Daoy (cell line): Measurements from ENCODE around the gene MED15. TPM values are rescaled to one million over a fixed set of nuclear protein-coding genes. Genes with fewer than 3 reads are reported as not detected.
A peak's percentile ranks its signal among the peaks of the same experiment; 100 is the strongest.

Experiments used
- DNase-seq: peaks from one replicate; pipeline ENCODE4 v3.0.0-alpha.2; 2015; ENCODE audit warnings: low read depth
- total RNA-seq: library from RNA; depleted of rRNA; stranded (reverse); fragments of >200 nt; shearing (Covaris generic); gene quantifications from 2 replicates; pipeline ENCODE4 v1.2.3, GENCODE V29; 2014

Gene MED15
- total RNA-seq, 1 experiment from 2014 or later: 23.4 TPM

DNA sequence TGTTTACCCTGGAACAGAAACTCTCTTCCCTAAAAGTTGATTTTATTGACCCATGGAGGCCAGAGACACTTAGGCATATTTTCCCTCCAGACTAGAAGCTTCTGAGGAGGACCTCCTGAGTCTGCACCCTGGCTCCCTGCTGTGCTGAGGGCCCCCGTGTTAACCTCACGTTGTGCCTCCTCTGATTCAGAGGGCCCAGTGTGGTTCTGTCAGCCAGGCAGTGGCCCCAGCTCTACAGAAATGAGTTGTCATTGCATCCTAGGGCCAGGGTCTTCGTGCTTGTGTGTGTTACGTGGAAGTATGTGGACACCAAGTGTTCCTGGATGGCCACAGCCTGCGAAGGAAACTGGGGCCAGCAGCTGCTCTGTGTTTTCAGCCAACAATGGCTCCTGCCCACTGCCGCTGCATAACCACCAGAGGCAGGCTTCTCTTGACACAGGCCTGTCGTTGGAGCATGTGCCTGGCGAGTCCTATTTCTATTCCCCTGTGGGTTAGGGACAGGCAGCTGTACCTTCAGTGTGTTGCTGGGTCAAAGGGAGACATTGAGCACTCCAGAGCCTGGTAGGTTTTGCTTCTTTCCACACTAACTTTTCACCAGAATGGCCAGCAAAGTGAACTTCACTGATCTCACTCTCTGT lies 44.5 kb downstream of the MED15 start:
- DNase-seq: no peak

DNA sequence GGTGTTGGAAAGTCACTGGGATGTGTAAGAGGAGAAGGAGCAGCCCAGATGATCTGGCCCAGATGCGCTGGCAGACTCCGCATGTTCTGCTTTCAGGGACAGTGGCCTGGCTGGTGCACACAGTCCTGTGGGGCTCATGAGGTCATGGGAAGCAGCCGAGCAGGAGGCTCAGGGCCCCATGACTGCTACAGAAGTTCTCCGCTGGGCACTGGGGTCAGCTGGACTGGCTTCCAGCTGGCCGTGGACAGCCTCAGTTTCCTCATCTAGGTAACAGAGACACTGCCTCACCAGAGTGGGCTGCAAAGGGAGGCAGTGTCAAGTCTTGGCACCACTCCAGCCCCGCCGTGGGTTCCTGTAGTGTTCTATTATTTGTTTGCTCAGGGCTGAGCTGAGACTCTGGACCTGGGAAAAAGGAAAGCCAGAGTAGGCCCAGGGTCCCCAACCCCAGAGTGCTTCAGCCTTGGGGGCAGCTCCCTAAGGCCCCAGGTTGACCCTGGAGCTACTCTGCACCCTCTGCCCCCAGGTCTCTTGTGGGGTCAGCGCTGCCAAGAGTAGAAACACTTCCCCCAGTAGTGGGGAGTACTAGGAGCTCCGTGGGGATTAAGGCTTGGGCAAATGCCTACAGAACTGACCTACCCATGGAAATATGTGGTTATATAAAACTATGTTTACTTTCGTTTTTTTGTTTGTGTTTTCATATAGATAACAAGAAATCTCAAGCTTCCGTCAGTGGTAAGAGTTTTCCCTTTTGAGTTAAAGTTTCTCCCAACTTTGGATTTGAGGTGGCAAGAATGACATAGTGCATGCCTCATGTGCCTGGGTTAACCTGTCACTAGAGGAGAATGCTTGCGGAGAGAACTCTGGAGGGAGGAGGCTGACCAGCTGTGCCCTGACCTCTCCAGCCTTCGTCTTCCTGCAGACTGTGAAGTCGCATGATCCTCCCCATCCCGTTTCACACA lies 45.3 kb downstream of the MED15 start:
- no peak for DNase-seq

DNA sequence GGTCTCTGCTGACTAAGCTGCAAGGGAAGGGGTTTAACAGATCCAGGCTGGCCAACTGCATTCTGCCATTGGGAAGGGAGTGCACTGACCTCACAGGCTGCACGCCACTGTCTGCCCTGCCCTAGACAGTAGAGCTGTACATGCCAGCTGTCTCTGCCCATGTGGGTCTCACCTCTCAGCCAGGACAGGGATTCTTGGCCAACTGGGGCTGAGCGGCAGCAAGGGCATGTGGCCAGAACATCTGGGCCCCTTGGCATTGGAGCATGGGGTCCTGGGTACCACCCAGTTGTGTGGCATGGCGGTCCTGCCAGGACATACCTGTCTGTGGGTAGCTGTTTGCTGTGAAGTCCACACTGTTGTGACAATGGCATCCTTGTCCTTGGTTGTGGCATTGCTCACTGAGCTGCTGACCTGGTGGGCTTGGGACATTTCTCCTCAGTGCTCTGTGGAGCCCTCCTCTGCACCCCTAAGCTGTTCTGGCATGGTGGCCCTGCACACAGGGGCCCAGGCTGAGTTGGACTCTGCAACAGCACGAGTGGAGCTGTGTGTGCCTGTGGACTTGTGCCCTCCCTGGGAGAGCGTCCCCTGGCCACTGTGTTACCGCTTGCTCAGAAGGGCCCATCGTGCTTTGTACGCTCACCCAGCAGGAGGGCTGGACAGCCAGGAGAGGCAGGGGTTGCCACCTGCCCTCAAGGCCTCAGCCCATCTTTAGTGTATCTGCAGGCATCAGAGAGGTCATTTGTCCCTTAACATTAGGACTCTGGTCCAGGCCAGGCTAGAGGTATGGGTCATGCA lies 46.7 kb downstream of the MED15 start:
- DNase-seq: no peak

DNA sequence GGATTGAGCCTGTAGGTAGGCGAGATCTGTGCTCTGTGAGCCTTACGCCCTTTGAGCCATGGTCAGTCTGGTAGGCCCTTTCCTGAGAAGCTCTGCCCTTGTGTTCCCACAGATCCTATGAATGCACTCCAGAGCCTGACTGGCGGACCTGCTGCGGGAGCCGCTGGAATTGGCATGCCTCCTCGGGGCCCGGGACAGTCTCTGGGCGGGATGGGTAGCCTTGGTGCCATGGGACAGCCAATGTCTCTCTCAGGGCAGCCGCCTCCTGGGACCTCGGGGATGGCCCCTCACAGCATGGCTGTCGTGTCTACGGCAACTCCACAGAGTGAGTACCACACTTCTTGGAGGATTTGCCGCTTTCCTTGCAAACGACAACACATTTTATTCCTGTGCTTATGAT lies 47.4 kb downstream of the MED15 start:
- no peak for DNase-seq

DNA sequence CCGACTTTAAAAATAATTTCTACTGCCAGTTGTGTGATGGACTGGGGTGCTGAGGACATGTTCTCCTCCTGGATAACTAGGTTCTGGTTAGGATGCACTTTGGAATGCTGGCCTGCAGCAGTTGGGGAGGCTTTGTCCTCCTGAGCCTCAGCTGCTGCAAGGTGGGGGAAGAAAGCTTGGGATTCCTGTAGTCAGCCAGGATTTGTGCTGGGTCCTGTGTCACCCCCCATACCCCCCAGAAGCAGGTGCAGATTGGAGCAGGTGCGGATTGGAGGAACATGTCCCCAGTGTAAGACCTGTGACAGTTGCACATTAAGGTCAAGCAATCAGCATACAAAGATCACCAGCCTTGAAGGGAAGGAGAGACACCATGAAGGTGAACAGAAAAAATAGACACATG lies 51.1 kb downstream of the MED15 start:
- no peak for DNase-seq

DNA sequence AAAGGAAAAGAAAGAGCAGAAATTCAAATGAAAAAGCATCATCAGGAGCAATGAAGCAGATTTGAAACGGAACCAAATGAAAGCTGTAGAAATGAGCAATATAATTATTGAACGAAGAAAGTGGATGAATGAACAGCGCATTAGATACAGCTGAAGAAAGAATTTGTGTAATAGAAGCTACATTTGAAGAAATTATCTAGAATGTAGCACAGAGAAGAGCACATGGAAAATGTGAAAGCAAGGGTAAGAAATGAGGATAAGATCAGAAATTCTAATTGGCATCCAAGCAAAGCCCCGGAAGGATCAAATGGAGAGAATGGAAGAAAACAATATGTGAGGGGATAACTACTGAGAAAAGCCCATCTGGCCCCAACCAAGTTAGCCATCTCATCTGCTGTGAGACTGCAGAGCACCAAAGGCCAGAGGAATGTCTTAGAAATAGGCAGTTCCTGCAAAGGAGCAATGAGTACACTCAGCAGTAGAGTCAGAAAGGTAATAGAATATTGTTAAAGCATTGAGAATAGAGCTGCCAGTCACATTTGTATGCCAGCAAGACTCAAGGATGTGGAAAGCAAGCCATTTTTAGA lies 51.9 kb downstream of the MED15 start:
- DNase-seq: no peak

DNA sequence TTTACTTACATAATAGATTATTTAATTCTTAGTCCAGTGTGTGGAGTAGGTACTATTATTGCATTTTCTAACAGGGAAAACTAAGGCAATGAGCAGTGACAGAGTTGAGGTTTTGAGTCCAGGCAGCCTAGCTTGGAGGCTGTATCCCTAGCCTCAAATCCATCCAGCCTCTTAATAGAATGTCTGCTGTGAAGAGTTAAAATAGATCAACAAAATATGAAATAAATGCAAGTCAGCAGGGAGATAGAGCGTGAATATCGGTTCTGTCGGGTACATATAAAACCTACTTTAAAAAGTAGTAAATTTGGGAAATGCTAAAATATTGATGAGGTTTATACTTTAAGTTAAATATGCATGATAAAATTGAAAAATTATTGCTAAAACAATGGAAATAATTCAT lies 53.3 kb downstream of the MED15 start:
- no peak for DNase-seq

DNA sequence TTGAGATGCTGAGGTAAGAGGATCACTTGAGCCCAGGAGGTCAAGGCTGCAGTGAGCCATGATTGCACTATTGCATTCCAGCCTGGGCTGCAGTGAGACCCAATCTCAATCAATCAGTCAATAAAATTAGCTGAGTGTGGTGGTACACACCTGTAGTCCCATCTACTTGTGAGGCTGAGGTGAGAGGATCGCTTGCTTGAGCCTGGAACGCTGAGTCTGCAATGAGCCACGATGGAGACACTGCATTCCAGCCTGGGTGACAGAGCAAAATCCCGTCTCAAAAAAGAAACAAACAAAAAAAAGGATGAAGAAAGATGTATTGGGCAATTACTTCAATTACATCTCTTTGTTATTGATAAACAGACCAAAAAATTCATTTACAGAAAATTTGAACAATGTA lies 54.5 kb downstream of the MED15 start:
- no peak for DNase-seq

DNA sequence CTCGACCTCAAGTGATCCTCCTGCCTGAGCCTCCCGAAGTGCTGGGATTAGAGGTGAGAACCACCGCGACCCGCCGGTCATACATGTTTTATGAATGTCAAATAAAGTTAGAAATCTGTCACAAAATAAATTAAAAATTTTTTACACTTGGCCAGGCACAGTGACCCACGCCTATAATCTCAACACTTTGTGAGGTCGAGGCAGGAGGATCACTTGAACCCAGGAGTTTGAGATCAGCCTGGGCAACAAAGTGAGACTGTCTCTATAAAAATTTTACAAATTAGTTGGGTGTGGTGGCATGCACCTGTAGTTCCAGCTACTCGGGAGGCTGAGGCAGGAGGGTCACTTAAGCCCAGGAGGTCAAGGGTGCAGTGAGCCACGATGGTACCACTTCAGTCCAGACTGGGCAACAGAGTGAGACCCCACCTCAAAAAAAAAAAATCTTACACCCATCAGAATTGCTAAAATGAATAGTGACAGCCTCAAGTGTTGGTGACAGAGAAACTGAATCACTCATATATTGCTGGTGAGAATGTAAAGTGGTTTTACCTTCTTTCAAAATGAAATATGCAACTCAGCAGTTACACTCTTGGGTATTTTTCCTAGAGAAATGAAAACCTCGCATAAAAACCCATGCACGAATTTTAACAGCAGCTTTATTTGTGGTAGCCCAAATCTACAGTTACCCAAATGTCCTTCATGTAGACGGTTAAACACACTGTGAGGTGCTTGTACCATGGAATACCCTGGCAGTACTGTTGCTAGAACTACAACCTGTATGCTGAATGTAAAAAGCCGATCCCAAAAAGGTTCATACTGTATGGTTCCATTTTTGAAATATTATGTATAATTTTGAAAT lies 55.4 kb downstream of the MED15 start:
- DNase-seq: no peak

DNA sequence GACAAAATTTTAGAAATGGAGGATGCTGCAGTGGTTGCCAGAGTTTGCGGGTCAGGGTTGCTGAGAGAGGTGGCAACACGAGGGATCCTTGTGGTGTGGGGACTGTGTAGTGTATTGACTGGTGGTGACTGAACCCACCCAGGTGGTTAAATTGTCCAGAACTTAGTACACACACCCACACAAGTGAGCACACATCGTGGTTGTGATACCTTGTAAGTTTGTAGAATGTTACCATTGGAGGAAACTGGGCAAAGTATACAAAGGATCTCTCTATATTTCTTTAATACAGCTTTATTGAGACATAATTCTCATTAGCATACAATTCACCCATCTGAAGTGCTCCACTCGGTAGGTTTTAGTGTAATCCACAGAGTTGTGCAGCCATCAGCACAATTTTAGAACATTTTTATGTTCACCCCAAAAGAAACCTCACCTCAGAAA lies 56.1 kb downstream of the MED15 start:
- no peak for DNase-seq

DNA sequence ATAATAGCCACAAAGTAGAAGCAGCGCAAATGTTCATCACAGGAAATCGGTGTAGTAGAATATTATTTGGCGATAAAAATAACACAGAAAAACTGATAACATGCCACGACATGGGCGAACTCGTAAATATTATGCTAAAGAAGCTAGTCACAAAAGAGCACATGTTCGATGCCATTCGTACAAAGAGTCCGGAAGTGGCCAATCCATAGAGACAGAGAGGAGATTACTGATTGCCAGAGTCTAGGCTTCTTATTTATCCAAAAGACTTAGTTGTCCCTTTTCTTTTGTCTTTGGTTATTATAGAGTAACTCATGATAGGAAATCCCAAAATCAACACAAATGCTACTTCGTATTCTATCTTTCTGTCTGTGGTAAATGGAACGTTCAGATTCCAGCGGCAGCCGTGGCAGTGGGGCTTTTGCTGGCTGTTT lies 56.5 kb downstream of the MED15 start:
- no peak for DNase-seq

DNA sequence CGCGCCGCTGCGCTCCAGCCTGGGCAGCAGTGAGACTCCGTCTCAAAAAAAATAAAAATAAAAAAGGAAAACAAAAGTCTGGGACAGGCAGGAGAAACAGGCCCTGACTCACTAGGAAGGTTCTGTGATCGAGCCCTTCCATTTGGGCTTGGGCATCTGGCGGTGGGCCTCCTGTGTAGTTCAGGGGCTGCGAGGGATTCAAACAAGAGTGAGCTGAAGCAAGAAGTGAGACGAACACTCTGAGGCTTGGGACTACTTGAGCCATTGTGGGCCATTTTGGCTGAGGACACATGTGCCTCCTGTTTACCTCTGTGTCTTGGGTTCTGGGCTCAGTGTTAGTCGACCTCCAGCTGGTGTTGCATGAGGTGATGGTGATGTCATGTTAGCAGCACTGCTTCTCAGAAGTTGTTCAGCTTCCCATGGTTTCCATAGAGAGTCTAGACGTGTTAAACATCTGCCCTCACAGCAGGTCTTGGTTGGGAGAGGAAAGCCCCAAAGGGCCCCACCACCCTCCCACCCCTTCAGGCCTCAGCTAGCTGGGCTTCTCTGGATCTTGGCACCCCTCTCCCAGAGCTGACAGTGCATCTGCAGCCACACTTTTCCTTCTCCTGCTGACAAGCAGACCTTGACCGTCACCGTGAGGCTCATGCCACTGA lies 57.8 kb downstream of the MED15 start:
- DNase-seq: no peak

DNA sequence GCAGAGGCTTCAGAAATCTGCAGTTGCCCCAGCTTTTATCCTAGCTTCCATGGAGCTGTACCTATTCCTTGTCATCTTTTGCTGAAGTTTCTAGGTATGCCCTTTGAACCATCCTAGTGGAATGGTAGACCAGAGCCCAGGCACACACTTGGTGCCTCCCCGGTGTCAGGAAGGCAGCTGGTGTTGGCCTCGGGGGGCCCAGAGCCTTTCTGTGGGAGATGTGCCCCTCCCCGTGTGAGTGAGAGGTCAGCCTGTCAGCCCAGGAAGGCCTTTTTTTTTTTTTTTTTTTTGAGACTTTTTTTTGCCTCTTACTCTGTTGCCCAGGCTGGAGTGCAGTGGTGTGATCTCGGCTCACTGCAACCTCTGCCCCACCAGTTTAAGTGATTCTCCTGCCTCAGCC lies 58.4 kb downstream of the MED15 start:
- DNase-seq: no peak

DNA sequence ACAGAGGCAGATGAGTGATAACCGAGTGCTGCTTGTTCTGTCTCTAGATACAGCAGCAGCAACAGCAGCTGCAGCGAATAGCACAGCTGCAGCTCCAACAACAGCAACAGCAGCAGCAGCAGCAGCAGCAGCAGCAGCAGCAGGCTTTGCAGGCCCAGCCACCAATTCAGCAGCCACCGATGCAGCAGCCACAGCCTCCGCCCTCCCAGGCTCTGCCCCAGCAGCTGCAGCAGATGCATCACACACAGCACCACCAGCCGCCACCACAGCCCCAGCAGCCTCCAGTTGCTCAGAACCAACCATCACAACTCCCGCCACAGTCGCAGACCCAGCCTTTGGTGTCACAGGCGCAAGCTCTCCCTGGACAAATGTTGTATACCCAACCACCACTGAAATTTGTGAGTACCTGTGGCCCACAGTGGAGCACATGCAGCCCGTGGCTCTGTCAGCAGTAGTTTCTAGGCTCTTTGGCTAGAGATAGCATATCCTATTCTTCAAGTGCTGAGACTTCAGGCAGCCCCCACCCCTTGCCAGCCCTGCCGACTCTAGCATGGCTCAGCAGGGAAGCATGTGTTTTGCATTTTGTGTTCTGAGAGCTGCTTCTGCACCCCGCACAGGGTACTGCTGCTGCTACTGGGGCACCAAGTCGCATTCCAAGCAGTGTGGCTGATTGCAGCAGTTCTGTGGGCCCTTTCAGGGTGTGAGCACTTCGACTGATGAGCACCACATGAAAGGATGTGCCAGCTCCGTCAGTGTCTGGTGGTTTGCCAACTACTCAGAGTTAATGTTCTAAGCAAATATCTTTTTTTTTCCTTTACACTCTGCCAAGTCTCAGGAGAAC lies 59.2 kb downstream of the MED15 start:
- peak; percentile 54 for DNase-seq

DNA sequence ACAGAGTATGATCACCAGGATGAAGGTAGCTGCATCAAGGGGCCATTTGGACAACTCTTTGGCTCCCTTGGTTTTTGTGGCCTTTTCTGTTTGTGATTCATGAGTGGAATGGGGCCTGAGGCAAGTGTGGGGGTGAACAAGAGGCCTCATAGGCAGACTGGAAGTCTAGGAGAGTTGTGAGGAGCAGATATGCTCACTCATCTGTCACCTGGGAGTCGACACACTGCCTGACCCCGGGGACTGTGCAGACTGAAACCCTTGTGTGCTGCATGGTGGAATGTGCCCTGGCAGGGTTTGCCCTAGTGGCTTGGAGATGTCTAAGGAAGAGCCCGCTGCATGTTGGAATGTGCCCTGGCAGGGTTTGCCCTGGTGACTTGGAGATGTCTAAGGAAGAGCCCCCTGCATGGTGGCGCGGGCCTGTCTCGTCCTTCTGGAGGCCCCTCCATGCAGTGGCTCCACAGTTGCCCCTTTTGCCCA lies 60.0 kb downstream of the MED15 start:
- no peak for DNase-seq

DNA sequence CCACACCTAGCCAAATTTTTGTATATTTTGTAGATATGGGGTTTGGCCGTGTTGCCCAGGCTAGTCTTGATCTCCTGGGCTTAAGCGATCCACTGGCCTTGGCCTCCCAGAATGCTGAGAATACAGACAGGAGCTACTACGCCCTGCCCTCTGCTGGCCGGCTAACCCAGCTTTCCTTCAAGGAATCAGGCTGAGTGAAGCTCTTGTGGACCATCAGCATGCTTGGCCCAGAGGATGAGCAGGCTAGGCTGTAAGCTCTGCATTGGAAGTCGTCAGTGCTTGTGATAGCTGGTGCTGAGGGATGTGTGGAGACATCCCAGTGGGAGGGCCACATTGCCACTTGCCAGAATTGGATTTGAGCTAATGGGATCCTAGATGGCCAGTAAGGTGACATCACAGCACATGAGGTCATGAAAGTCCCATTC lies 60.6 kb downstream of the MED15 start:
- DNase-seq: no peak

DNA sequence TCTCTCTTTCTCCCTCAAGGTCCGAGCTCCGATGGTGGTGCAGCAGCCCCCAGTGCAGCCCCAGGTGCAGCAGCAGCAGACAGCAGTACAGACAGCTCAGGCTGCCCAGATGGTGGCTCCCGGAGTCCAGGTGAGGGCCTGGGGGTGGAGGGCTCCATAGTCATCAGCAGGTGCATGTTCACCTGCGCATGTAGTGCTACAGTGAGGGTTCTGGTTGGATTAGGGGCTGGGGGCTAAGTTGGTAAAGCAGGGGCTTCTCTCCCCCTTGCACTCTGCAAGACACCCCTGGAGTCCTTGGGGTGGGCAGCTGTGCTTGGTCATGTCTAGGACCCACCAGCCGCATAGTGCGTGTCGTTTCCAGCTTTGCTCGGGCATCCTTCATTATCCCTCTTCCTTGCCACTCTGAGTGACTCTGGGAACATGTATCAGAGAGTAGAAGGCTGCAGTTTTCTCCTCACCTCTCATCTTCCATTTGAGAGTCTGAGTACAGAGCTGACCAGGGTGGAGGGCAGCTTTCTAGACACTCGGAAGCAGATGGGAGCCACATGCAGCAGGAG lies 61.2 kb downstream of the MED15 start:
- DNase-seq: no peak

DNA sequence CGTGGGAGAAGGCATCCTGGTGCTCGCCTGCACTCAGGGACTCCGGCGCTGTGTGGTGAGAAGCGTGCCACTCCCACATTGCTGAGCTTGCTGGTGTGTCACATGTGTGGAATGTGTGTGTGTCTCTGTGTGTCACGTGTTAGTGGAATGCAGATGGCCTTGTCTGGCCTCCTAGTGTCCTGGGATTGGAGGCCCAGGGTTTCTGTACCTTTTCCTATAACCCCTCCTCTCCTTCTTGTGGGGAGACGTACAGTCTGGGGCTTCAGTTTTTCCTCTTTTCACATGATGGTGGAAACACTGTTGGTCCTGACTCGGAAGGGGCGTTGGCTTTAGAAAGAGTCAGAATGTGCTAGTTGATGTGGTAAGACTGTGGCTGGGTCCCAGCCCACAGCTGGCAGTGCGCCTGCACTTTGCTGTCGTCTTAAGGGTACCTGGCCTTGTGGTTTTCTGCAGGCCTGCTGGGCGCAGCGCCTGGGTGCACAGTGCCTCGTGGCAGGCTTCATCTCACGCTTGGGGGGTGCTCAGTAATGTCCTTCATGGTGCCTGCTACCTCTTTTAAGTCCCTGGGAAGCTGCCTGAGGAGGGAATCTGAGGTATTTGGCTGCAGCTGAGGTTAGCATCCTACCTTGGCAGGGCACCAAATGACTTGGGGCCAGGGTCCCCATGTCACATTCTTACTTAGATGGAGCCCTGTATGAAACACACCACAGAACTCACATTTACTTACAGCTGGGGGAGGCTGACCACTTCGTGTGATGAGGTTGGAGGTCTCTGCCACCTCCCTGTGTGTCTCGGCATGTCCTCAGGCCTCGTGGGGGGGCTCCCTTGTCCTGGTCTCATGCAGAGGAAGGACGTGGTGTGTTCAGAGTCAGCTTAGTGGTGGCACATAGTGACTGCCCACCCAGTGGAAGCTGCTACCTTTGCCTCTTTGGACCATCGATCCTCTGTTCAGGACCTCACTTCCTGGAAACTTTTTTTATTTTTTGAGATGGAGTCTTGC lies 61.9 kb downstream of the MED15 start:
- peak; percentile 94 for DNase-seq
